Keratinocyte (primary cell): Measurements from ENCODE around the gene SLC27A4. TPM values are rescaled to one million over a fixed set of nuclear protein-coding genes. Genes with fewer than 3 reads are reported as not detected.

Source experiments
- DNase-seq: peaks from one replicate; pipeline ENCODE4 v3.0.0-alpha.2; 2011; ENCODE audit warnings: low read depth, missing footprints, low spot score
- FAIRE-seq: peaks from 2 replicates; lab custom pipeline; 2011; peaks lifted over from hg19 to GRCh38; lab: Jason Lieb, UNC
- H2AFZ ChIP-seq: 2 replicates; pipeline ENCODE4 v1.6.0; 2012; ENCODE audit warnings: low read length, control low read depth, inconsistent platforms; ENCODE audit not compliant: control insufficient read depth
- H3K27ac ChIP-seq: 2 replicates; pipeline ENCODE4 v1.5.1; 2011; ENCODE audit warnings: low read length; ENCODE audit not compliant: control insufficient read depth, insufficient read depth
- H3K27me3 ChIP-seq: 3 replicates; pipeline ENCODE4 v1.6.0; 2011; ENCODE audit warnings: low read length; ENCODE audit not compliant: control insufficient read depth, insufficient read depth; ENCODE audit errors: extremely low read depth
- H3K36me3 ChIP-seq, 2 experiments: 2 replicates in 1 of 2; 3 replicates in 1 of 2; pipeline ENCODE4 v1.5.1; 2011; ENCODE audit warnings: low read length in 2 of 2, mild to moderate bottlenecking in 1 of 2; ENCODE audit not compliant: control insufficient read depth in 2 of 2, insufficient read depth in 2 of 2; ENCODE audit errors: extremely low read depth in 1 of 2
- H3K4me1 ChIP-seq: 3 replicates; pipeline ENCODE4 v1.5.1; 2011; ENCODE audit warnings: low read length; ENCODE audit not compliant: control insufficient read depth, insufficient read depth; ENCODE audit errors: extremely low read depth
- H3K4me2 ChIP-seq: 3 replicates; pipeline ENCODE4 v1.6.0; 2011; ENCODE audit warnings: low read depth, low read length; ENCODE audit not compliant: control insufficient read depth, insufficient read depth; ENCODE audit errors: extremely low read depth
- H3K4me3 ChIP-seq, 3 experiments: fragments of 200-600 bp in 1 of 3; sonication (generic) in 1 of 3; 2 replicates in 2 of 3; 3 replicates in 1 of 3; pipeline ENCODE4 v1.5.1; 2011 to 2016; ENCODE audit warnings: low read length in 3 of 3, mild to moderate bottlenecking in 3 of 3, control low read depth in 2 of 3, inconsistent platforms in 1 of 3, low read depth in 1 of 3, mixed read lengths in 1 of 3, mixed run types in 1 of 3, moderate library complexity in 1 of 3; ENCODE audit not compliant: control insufficient read depth in 2 of 3, insufficient read depth in 2 of 3; ENCODE audit errors: extremely low read depth in 1 of 3
- H3K79me2 ChIP-seq: 2 replicates; pipeline ENCODE4 v1.6.0; 2012; ENCODE audit warnings: low read length; ENCODE audit not compliant: control insufficient read depth, insufficient read depth
- H3K9ac ChIP-seq: 3 replicates; pipeline ENCODE4 v1.6.0; 2011; ENCODE audit warnings: low read length; ENCODE audit not compliant: control insufficient read depth, insufficient read depth; ENCODE audit errors: extremely low read depth
- H3K9me1 ChIP-seq: 3 replicates; pipeline ENCODE4 v1.6.0; 2011; ENCODE audit warnings: low read length; ENCODE audit not compliant: control insufficient read depth, insufficient read depth; ENCODE audit errors: extremely low read depth
- H3K9me3 ChIP-seq: 2 replicates; pipeline ENCODE4 v1.5.1; 2012; ENCODE audit warnings: low read depth, low read length; ENCODE audit not compliant: control insufficient read depth
- H4K20me1 ChIP-seq: 3 replicates; pipeline ENCODE4 v1.6.0; 2011; ENCODE audit warnings: low read length; ENCODE audit not compliant: control insufficient read depth, insufficient read depth; ENCODE audit errors: extremely low read depth
- CTCF ChIP-seq, 3 experiments: IDR thresholded peaks in 1 of 3; conservative IDR thresholded peaks in 1 of 3; optimal IDR thresholded peaks in 1 of 3; 2 replicates in 2 of 3; 3 replicates in 1 of 3; pipeline versions ENCODE3 to v1.5.1; 2011; ENCODE audit warnings: low read length in 3 of 3, mild to moderate bottlenecking in 3 of 3, moderate library complexity in 2 of 3, control low read depth in 1 of 3, inconsistent platforms in 1 of 3; ENCODE audit not compliant: insufficient read depth in 2 of 3; ENCODE audit errors: extremely low read depth in 1 of 3
- EZH2 ChIP-seq: IDR thresholded peaks from one replicate; pipeline ENCODE4 v1.6.1; 2012; ENCODE audit warnings: inconsistent platforms, mild to moderate bottlenecking, low read length, moderate library complexity
- dilution Hi-C: fragments of 300-500 bp; cut with MboI; formaldehyde crosslinking; loops from one replicate; pipeline ENCODE4 v1.7.0; 2020; ENCODE audit warnings: low sequenced_read_pairs; ENCODE audit not compliant: extremely low pct_ligation_motif_present
- polyA plus RNA-seq, 5 experiments: library from polyadenylated mRNA; depleted of rRNA in 3 of 5; stranded (reverse) in 3 of 5; stranded (forward) in 1 of 5; unstranded in 1 of 5; fragments of >200 nt; gene quantifications; 1 replicate in 1 of 5; 2 replicates in 3 of 5; 3 replicates in 1 of 5; pipeline versions ENCODE4 v1.2.1 to v1.2.3, GENCODE V29; 2011 to 2012; ENCODE audit warnings: missing spikeins in 2 of 5, low read depth in 1 of 5, low replicate concordance in 1 of 5

Gene SLC27A4
- polyA plus RNA-seq, 1 donor (not counting 4 experiments of a cell fraction or from before 2014, with no cell fraction given) = 17.3 TPM

- Histone ChIP-seq H4K20me1 (no peaks in the 10 kb centered on the region), H3K9me1 (no peaks in the 10 kb centered on the region), H3K27ac (no peak overlapping the region), H3K9me3 (no peaks in the 10 kb centered on the region), H3K9ac (no peak overlapping the region), H3K4me2 (no peak overlapping the region), H2AFZ (no peak overlapping the region), H3K79me2 (no peaks in the 10 kb centered on the region), H3K36me3 (peaks cover 14 to 23% of the 10 kb centered on the region in 2 experiments), H3K4me1 (peaks cover 5% of the 10 kb centered on the region), H3K4me3 (no peak overlapping the region), H3K27me3 (peaks cover 6% of the 10 kb centered on the region)
- TF ChIP-seq CTCF (optimal IDR thresholded peaks at IDR 0.05 in 1 of 3, IDR thresholded peaks at IDR 0.05 in 1 of 3, conservative IDR thresholded peaks at IDR 0.05 in 1 of 3; ENCODE audit: extremely low read depth in 1 of 3, insufficient read depth in 2 of 3, low read length in 3 of 3) (no peak), EZH2 (no peak)
- DNase-seq = no peak
- no peak for FAIRE-seq
- dilution Hi-C loops = no loop called here
Measured at GRCh38 chr9:128391956-128392301, 51.6 kb downstream of the SLC27A4 start.

GRCh38 chr9:128392302-128393144 lies 52.2 kb downstream of the SLC27A4 start:
- H4K20me1 ChIP-seq = no peaks in the 10 kb centered on the region
- H3K27me3 ChIP-seq = peaks cover 12% of the 10 kb centered on the region
- DNase-seq (no peak), FAIRE-seq (no peak)
- dilution Hi-C loops = no loop called here
- H3K27ac ChIP-seq = no peak overlapping the region
- no peak for TF ChIP-seq EZH2
- no peak for TF ChIP-seq CTCF (optimal IDR thresholded peaks at IDR 0.05 in 1 of 3, IDR thresholded peaks at IDR 0.05 in 1 of 3, conservative IDR thresholded peaks at IDR 0.05 in 1 of 3; ENCODE audit: extremely low read depth in 1 of 3, insufficient read depth in 2 of 3, low read length in 3 of 3)
- H3K4me3 ChIP-seq = no peak overlapping the region
- H3K36me3 ChIP-seq = peaks cover 13 to 19% of the 10 kb centered on the region in 2 experiments
- H3K4me1 ChIP-seq = peaks cover 7% of the 10 kb centered on the region
- no peaks in the 10 kb centered on the region for H3K9me1 ChIP-seq
- H3K9ac ChIP-seq = no peak overlapping the region
- no peaks in the 10 kb centered on the region for H3K79me2 ChIP-seq
- H2AFZ ChIP-seq = no peak overlapping the region
- H3K4me2 ChIP-seq = no peak overlapping the region
- H3K9me3 ChIP-seq = no peaks in the 10 kb centered on the region
